HG03135 (cell line): ENCODE measurements around the gene NCSTN.

Experiments used
- ATAC-seq: cut with Tn5 transposase; IDR thresholded peaks from one replicate; pipeline ENCODE4 v1.9.1; 2021; ENCODE audit warnings: mild to moderate bottlenecking, moderate library complexity; ENCODE audit not compliant: unreplicated experiment

The NCSTN gene

DNA sequence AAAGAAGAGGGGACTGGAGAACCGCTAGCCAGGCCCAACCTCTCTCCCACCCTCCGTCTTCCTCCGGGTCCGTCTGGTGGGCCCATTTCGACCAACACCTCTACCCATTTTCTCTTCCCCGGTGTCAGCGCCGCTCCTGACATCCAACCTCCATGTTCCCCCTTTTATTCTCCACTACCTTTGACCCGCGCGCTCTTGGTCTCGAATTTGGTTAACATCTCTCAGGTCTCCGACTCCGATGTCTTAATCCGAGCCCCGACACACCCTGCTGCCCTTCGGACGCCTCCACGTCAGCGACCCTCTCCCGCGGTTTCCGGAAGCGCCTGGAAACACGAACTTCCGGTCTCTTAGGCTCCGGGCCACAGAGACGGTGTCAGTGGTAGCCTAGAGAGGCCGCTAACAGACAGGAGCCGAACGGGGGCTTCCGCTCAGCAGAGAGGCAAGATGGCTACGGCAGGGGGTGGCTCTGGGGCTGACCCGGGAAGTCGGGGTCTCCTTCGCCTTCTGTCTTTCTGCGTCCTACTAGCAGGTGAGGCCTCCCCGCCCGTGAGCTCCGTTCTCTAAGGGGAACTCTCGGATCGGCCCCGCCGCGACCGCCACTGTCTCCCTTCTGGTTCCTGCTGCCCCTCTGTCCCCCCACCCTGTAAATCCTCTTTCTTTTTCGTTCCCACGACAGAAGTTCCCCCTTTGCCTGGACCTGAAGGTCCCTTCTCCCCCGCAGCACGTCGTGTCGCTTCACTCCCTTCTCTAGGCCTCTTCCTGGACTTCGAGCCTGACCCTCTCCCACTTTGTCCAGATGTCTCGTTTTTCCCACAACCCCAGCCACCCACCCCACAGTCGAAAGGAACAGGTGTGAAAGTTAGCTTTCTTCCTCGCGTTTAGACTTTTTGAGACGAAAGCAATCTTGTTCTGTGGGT lies at the start of gene NCSTN, which contains the start of gene COPA:
Gene NCSTN, plus strand, starts transcription at position 431 of the 917 bp plus-strand sequence. Its CDS starts 14 bp downstream, at position 445.
Gene COPA, minus strand, starts transcription at position 298 of the 917 bp plus-strand sequence. Its CDS starts 80 bp downstream, at position 218.
- ATAC-seq = peak; percentile 94

DNA sequence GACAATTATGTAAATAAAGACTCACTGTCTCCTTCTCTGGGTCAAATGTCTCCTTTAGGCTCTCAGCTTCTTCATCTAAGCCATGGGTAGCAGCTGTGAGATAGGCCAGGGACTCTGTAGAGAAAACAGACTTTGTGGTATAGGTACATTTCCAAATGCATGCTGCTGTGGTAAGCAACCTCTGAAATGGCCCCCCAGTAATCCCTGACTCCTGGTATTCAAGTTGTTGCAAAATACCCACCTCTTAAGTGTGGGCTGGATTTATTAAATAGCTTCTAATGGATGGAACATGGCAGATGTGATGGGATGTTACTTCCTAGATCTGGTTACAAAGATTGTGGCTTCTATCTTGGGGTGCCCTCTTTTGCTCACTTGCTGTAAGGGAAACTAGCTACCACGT lies 47.1 kb upstream of the NCSTN start:
- no peak for ATAC-seq

DNA sequence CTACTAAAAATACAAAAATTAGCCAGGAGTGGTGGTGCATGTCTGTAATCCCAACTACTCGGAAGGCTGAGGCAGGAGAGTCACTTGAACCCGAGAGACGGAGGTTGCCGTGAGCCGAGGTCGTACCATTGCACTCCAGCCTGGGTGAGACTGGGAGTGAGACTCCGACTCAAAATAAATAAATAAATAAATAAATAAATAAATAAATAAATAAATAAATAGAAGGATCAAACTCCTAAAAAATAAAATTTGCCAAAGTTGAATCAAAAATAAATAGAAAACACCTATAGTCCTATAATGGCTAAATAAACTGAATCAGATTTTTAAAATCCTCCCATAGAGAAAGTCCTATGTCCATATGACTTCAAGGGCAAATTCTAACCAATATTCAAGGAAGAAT lies 43.0 kb upstream of the NCSTN start:
- ATAC-seq = no peak

DNA sequence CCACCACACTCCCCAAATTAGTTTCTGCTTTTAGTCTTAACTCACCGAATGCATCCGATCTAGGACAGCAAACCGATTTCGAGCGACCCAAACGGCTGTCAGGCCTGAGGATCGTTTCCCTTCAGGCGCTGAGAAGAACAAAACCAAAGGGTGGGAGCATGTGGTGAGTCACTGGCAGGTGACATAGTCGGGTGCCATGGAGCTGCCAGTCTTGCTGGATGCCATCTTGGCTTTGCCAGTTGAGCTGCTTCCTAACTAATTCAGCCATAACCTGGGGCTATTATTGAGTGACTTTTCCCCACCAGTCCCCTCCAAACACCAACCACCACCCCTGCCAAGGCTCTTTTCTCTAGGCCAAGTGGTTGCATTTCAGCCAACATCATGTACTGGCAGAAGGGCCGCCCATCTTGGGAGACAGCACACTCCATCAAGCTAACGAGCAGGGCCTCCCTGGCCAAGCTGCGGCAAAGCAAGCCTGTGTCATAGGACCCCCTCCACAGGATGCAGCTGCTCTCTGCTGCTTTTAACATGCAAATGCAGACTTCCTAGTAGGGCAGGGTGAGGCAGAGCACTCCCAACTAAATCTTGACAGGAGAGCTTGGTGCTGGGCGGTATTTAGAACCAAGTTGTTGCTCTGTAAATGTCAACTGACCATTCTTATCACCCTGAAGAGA lies 35.9 kb upstream of the NCSTN start:
- ATAC-seq = no peak

DNA sequence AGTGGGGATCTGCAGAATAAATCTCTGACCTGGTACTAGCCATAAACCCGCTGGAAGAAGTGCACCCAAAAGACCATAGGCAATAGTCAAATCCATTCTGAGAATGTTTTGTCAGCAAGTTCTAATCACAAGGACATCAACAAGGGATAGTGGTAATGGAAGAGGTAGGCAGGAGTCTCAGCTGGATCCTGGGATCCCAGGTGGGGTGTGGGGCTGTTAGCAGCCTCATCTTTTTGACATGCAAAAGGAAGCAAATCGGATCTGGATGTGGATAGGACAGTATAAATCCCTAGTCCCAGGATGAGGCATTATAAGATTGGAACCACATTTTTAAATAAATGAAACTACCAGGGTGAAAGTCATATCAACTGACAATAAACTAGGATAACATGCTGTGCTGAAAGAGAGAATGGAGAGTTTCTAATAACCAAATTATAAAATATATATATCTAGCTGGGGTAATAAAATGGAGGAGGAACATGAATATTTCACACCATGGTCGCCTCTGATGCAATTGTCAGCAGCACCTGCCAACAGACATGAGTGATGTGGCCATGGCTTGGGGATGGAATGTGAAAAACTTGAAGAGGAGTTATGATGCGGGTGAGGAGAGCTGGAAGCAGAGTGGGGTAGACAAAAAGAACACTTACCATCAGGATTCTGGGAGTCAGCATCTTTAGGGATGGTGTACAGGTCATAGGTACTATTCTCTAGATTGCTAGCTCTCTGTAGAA lies 34.6 kb upstream of the NCSTN start:
- ATAC-seq = no peak

DNA sequence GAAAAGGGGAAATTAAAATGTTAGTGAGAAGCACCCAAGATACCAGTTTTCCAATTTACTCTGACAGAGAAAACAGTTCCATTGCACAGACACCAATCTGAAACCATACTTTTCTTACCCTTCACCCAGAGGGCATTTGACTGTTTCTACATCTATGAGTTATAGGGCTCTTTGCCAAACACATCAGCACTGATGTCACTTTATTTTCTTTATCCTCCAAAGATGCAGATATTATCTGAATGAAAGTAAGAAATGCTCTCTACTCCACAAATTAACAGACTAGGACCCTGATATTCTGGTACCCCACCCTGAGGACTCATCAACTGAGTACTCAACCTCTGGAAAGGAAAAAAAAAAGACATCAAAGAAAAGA lies 34.0 kb upstream of the NCSTN start:
- ATAC-seq = no peak

DNA sequence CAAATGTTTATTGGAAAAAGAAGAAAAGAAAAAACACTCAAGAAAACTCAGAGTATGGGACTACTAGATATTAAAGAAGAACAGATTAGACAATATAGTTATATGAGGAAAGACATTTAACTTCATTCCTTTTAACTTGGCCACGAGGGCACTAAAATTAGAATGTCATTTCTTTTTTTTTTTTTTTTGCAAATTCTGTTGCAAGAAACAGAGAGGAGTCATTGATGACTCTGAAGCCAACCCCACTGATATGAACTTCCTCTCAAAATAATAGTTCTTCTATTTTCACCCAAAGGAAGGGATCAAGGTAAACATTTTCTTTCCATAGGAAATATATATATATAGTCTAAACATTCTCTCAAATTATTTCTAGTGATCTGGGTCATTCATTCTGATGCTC lies 33.6 kb upstream of the NCSTN start:
- no peak for ATAC-seq

DNA sequence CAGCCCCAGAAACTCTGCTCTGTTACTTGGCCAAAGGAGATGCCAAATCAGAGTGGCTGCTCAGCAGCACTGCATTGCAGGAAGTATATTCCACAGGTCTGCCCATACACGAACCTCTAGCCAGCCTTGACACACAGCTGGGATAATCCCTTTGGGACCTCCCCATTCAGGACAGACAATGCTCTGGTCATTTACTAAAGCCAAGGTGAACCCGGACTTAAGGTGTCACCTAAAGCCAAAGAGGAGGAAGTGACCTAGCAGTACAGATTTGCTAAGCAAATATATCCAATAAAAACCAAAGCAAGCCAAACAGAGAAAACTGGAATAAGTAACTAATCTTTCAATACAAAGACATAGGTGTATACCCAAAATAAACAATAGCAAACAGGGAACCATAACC lies 27.8 kb upstream of the NCSTN start:
- ATAC-seq = no peak

DNA sequence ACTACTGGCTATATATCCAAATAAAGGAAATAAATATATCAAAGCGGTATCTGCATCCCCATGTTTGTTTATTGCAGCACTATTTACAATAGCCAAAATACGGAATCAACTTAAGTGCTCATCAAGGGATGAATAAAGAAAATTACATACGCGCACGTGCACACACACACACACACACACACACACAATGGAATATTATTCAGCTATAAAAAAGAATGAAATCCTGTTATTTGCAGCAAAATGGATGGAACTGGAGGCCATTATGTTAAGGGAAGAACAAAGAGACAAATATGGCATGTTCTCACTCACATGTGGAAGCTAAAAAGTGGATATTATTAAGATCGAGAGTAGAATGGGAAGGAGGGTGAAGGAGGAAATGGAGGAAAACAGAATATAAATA lies 20.4 kb upstream of the NCSTN start:
- no peak for ATAC-seq

DNA sequence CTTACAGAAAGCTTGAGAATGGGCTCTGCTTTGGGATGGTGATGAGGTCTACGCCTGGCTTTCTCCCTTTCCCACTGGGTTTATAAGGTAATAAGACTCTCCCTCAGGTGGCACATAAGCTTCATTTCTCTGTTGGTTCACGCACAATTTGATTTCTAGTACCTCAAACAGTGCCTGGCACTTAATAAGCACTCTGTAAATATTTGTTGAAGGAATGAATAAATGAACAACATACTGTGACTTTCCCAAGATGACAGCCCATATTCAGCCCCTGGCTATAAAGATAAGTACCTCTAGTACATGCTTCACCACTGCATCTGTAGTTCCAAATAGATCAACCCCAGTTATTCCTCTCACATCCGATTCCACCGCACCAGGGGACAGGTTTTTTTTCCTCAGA lies 17.9 kb upstream of the NCSTN start:
- ATAC-seq = no peak

DNA sequence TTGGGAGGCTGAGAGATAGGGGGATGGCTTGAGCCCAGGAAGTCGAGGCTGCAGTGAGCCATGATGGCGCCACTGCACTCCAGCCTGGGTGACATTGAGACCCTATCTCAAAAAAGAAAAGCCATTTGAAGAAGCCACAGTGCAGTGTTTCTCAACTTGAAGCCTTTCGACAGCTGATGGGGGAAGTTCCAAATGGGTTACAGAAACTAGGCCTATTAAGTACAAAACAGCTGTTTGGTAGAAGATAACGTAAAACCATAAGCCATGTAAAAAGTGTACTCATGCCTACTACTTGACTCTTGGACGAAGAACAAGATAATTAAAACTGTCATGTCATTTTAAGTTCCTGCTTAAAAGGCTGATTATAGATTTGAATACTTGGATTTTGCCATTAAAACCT lies 16.8 kb upstream of the NCSTN start:
- no peak for ATAC-seq

DNA sequence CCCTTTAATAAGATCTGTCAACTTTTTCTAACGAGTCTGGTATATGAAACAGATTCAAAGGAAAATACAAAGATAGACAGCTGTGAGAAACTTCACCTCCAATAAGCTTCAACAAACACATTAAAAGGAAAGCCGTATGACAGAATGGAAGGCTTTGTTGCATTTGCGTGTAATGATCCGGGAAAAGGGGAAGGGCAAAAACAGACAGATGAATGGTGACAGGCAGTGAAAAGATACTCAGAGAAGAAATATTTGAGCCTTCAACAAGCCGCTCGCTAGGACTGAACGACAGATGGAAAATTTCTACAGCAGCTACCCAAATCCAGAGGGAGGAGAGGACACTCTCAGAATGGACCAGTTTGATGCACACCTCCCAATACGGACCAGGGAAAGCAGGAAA lies 15.0 kb upstream of the NCSTN start:
- ATAC-seq = no peak

DNA sequence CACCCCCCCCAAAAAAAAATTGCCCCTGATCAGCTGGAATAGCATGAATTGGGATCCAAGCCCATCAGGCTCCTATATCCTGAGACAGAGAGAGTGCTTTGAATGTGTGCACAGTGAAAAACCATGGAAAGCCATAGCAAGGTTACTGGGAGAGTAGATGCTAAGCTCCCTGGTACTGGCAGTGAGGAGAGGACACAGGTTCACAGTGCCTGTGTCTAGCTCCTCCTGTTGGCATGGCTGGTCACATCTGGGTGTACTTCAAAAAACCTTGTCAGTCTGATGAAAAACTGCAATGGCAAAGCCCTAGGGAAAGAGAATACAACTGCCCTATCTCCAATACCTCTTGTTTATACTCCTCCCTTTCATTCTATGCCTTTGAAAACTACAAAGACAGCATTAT lies 13.1 kb upstream of the NCSTN start:
- no peak for ATAC-seq

DNA sequence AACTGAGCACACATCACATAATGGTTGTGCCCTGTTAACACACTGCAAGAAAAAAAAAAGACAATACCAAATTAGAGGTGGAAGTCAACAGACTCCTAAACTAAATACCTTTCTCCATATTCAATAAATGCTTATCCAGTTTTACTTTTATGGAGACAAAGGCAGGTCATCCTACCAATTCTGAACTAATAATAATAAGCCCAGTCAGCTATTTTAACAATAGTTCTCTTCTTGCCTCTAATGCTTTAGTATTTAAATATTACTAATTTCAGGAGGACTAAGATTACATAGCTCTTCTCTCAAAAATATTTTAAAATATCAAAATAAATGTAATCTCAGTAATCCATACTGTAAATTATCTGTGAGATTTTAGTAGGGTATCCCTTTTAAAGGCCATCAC lies 10.7 kb upstream of the NCSTN start:
- no peak for ATAC-seq

DNA sequence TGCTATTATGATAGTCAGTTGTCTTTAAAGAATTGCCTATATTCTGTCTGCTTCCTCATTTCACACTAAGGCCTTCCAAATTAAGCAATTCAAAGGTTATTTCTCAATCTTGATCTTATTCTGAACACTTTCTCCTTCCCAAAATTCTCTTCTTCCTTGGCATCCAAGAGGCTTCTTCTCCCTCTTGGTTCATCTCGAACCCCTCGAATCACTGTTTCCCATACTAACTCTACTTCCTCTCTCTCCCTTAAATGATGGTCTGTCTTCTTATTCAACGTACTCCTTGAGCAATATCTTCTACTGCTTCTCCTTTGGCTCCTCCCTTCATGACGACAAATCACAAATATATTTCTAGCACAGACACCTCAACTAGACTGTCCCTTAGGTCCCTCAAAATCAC lies 4.6 kb upstream of the NCSTN start:
- ATAC-seq = no peak

DNA sequence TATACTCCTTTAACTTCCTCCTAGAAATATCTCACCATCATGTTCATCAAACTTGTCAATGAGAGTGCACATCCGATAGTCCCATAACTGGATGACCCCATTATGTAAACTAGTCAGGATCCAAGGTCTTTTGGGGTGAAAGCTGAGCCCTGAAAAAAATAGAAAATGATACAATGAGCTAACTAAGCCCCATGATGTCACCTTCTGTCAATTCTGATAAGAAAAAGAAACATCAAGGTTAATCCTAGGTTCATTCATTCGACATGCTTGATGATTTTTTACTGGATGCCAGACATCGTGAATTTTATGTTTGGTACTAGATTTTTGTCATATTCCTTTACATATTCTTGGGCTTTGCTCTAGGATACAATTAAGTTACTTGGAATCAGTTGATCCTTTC lies 3.0 kb upstream of the NCSTN start:
- no peak for ATAC-seq

DNA sequence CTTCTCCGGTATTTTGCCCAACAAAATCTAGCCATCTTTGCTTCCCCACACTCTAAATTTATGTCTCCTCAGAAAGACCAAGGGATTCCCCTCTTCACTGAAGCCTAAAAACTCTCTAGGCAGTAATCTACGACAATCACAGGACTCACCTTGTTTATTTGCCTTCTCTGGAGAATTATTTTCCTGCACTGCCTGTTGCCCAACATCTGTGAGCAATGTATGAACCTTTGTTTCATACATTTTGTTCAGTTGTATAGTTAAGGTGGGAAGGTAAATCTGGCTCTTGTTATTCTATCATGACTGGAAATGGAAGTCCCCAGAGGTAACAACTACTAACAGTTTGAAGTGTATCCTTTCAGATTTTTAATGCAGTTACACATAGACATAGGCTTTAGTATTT lies 2.3 kb upstream of the NCSTN start:
- no peak for ATAC-seq

DNA sequence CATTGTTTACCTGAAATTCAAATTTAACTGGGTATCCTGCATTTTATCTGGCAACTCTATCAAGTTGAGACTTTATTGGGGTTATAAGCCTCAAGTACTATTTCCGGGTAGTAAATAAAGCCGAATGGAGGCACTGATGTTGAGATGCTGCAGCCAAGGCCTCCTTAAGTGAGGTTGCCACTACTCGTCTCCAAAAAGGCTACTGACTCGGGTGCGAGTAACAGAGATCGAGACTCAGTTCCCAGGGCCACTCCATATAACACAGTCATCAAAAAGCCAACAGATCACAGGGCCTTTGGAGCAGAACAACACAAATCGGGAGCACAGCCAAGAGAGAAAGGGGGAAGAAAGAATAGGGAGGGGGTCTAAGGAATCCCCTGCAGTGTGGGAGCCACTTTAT lies 657 bp upstream of the NCSTN start:
- ATAC-seq = no peak

DNA sequence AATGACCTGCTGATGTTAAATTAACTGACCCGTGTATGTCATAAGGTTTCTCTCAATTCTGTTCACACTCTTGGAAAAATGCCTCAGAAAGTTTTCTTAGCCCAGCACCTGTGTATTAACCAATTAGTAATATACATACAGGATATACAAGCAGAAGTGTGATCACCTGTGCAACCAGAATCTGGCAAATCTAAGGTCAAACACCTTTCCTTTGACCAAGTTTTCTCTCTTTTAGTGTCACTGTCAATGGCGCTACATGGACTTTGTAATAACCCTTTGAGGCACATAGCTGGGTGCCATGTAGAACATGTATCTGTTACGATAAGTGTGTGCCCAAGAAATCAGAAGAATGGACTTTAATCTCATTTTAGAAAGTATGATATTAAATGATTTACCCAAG lies 1.1 kb downstream of the NCSTN start:
- no peak for ATAC-seq

DNA sequence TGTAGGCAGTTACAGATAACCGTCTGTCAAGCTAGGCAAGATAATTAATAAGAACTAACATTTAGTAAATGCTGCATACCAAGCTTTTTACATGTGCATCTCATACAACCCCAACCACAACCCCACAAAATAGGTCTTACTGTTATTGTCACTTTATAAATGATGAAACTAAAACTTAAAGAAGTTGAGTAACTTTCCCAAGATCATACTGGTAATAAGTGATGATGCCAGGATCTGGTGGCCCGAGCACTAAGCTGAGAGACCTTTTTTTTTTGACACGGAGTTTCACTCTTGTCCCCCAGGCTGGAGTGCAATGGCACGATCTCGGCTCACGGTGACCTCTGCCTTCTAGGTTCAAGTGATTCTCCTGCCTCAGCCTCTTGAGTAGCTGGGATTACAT lies 1.8 kb downstream of the NCSTN start:
- no peak for ATAC-seq

DNA sequence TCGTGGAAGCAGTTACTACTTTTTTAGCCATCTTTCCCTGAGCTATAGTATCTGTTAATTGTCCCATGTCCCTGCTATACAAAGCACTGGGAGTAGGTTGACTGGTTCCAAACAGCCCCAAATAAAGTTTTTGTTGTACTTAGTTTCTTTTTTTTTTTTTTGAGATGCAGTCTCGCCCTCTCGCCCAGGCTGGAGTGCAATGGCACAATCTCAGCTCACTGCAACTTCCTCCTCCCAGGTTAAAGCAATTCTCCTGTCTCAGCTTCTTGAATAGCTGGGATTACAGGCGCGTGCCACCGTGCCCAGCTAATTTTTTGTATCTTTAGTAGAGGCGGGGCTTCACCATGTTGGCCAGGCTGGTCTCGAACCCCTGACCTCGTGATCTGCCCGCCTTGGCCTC lies 3.3 kb downstream of the NCSTN start:
- ATAC-seq = no peak

DNA sequence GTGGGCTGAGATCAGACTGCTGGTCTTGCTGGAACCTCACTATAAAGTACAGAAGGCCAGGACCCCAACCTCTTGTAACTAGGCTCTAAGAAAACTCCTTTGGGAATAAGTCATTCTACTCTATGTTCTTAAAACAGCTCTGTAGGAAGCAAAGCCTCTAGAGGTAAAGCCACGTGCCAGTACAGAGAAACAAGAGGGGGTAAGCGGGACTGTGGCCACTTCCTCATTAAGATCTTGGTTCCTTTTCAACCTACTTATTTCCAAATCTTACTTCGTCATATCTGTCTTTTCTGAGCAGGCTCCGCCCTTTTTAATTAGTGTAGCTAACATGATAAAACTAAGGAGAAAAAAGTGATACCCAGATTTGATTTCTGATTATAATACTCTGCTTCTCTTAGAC lies 3.8 kb downstream of the NCSTN start:
- no peak for ATAC-seq
